ENCODE data around the gene ENO2. TPM values are rescaled to one million over a fixed set of nuclear protein-coding genes. Genes with fewer than 3 reads are reported as not detected.
"Not testable (repeated sequence)": the region's sequence is repeated elsewhere in the genome, so short reads cannot be mapped to it uniquely, and the experiment has no call there.

Gene ENO2
- total and polyA plus RNA-seq, 9 donors, result 5.0 to 22.3 (median 11.5) TPM

DNA sequence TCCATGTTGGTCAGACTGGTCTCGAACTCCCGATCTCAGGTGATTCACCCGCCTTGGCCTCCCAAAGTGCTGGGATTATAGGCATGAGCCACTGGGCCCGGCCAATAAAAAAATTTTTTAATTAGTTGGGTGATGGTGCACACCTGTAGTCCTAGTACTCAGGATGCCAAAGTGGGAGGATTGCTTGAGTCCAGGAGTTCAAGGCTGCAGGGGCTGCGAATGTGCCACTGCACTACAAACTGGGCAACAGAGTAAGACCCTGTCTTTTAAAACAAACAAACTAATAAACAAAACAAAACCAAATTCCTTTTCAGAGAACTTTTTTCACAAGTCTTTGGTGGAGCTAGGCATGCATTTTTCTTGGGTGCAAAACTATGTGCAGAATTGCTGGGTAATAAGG lies 31.1 kb upstream of the ENO2 start:
- intact Hi-C loops (cut with DNase I), result no loop called here
- TF ChIP-seq CTCF (IDR thresholded peaks at IDR 0.05), result no peak
- TF ChIP-seq EP300 (IDR thresholded peaks at IDR 0.05), result no peak
- no peak for TF ChIP-seq POLR2A (IDR thresholded peaks at IDR 0.05)

DNA sequence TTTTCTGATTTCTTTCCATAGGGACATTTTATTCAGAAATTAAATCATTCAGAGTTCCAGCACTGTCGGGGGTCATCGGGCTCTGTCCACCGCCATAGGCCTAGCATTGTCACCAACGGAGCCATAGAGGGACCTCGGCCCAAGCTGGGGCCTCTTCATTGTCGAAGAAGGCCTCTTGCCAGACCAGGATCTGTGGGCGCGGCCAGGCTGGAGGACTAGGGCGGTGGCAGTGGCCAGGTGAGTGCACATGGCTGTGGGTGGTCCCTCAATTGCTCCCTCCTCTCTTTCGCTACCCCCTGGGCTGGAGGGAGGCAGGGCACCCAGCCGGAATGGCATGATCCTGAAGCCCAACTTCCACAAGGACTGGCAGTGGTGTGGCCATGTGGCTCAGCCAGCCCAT lies 30.7 kb upstream of the ENO2 start:
- Histone ChIP-seq H3K9me3 (no peaks in the 10 kb centered on the region), H3K27me3 (no peaks in the 10 kb centered on the region), H3K27ac (no peak overlapping the region), H3K36me3 (no peaks in the 10 kb centered on the region), H3K4me1 (ENCODE audit: insufficient read depth) (no peaks in the 10 kb centered on the region), H3K4me3 (no peak overlapping the region)
- 88 to 94% (median 93%) methylated on average over 11 of the region's 11 CpGs for WGBS, 3 donors
- intact Hi-C loops (cut with DNase I), result no loop called here
- TF ChIP-seq POLR2A (IDR thresholded peaks at IDR 0.05), result no peak
- TF ChIP-seq EP300 (IDR thresholded peaks at IDR 0.05), result no peak
- no peak for TF ChIP-seq CTCF (IDR thresholded peaks at IDR 0.05)
- DNase-seq, result no peak

More for the DNA sequence above, 31.1 kb upstream of the ENO2 start:
- Histone ChIP-seq H3K9me3 (no peaks in the 10 kb centered on the region), H3K4me3 (no peak overlapping the region), H3K4me1 (ENCODE audit: insufficient read depth) (no peaks in the 10 kb centered on the region), H3K27me3 (no peaks in the 10 kb centered on the region), H3K36me3 (no peaks in the 10 kb centered on the region), H3K27ac (no peak overlapping the region)
- no peak for DNase-seq
- WGBS, 3 donors, result 88 to 93% (median 92%) methylated on average over 5 of the region's 5 CpGs

GRCh38 chr12:6884539-6884938 lies 29.8 kb upstream of the ENO2 start:
- H3K36me3 ChIP-seq, result no peaks in the 10 kb centered on the region
- intact Hi-C loops (cut with DNase I), result no loop called here
- 62 to 68% (median 65%) methylated on average over 22 of the region's 22 CpGs for WGBS, 3 donors

GRCh38 chr12:6886206-6886999 lies 28.0 kb upstream of the ENO2 start:
- intact Hi-C loops (cut with DNase I); H3K36me3 ChIP-seq; H3K27me3 ChIP-seq; DNase-seq; H3K27ac ChIP-seq; H3K4me1 ChIP-seq (ENCODE audit: insufficient read depth); H3K4me3 ChIP-seq; H3K9me3 ChIP-seq: not testable (repeated sequence)
- 77 to 82% (median 80%) methylated on average over 12 of the region's 15 CpGs for WGBS, 3 donors

More at GRCh38 chr12:6884539-6884938, 29.8 kb upstream of the ENO2 start:
- no peaks in the 10 kb centered on the region for H3K9me3 ChIP-seq
- no peak for DNase-seq
- TF ChIP-seq CTCF (IDR thresholded peaks at IDR 0.05) (no peak), EP300 (IDR thresholded peaks at IDR 0.05) (no peak), POLR2A (IDR thresholded peaks at IDR 0.05) (no peak)
- H3K27me3 ChIP-seq, result no peaks in the 10 kb centered on the region
- no peak overlapping the region for H3K4me3 ChIP-seq
- H3K27ac ChIP-seq, result no peak overlapping the region
- no peaks in the 10 kb centered on the region for H3K4me1 ChIP-seq (ENCODE audit: insufficient read depth)

DNA sequence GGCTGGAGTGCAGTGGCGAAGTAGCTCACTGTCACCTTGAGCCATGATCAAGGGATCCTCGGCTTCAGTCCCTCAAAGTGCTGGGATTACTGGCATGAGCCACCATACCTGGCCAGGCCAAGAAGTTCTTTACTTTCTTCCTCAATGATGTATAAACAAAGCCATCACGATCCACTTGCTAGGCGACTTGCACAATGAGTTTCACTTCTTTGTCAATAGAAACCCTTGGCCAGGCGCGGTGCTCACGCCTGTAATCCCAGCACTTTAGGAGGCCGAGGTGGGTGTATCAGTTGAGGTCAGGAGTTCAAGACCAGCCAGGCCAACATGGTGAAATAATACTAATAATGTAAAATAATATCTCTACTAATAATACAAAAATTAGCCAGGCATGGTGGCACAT lies 26.9 kb upstream of the ENO2 start:
- intact Hi-C loops (cut with DNase I), result no loop called here
- no peaks in the 10 kb centered on the region for H3K27me3 ChIP-seq
- DNase-seq, result no peak
- WGBS, 3 donors, result 81 to 88% (median 83%) methylated on average over 8 of the region's 8 CpGs
- H3K36me3 ChIP-seq, result no peaks in the 10 kb centered on the region
- no peak overlapping the region for H3K4me3 ChIP-seq
- no peak for TF ChIP-seq CTCF (IDR thresholded peaks at IDR 0.05)
- no peak for TF ChIP-seq EP300 (IDR thresholded peaks at IDR 0.05)
- TF ChIP-seq POLR2A (IDR thresholded peaks at IDR 0.05), result no peak
- peaks cover 2% of the 10 kb centered on the region for H3K4me1 ChIP-seq (ENCODE audit: insufficient read depth)
- H3K9me3 ChIP-seq, result no peaks in the 10 kb centered on the region
- no peak overlapping the region for H3K27ac ChIP-seq
